Effector memory CD8-positive, alpha-beta T cell (primary cell): Measurements from ENCODE around the gene ERC1.
A peak's percentile ranks its signal among the peaks of the same experiment; 100 is the strongest.

ENCODE experiments used
- ATAC-seq: fragments of 150-1000 bp; cut with Tn5 transposase; replicated peaks from 2 replicates; pipeline ENCODE4 v1.10.0; 2021; ENCODE audit warnings: mild to moderate bottlenecking, moderate library complexity
- DNase-seq, 3 experiments: peaks; one replicate each; pipeline ENCODE4 v3.0.0; 2021
- H3K27ac Mint-ChIP-seq, 2 donors: one replicate each; pipeline ENCODE4 v1.8.0; 2022; ENCODE audit warnings: mild to moderate bottlenecking in 2 of 2, mixed read lengths in 2 of 2, moderate library complexity in 2 of 2
- H3K27me3 Mint-ChIP-seq, 2 donors: one replicate each; pipeline ENCODE4 v1.8.0; 2022; ENCODE audit warnings: mixed read lengths in 2 of 2
- H3K36me3 Mint-ChIP-seq: one replicate; pipeline ENCODE4 v1.8.0; 2022; ENCODE audit warnings: mild to moderate bottlenecking, moderate library complexity, mixed read lengths; ENCODE audit not compliant: insufficient read depth
- H3K4me1 Mint-ChIP-seq, 2 donors: one replicate each; pipeline ENCODE4 v1.8.0; 2022; ENCODE audit warnings: low read depth in 2 of 2, mixed read lengths in 2 of 2
- H3K4me3 Mint-ChIP-seq, 2 donors: one replicate each; pipeline ENCODE4 v1.8.0; 2022; ENCODE audit warnings: mild to moderate bottlenecking in 2 of 2, mixed read lengths in 2 of 2, moderate library complexity in 2 of 2
- H3K9me3 Mint-ChIP-seq, 2 donors: one replicate each; pipeline ENCODE4 v1.8.0; 2022; ENCODE audit warnings: mixed read lengths in 2 of 2

Gene ERC1

GRCh38 chr12:1280059-1280458, 289.0 kb downstream of the ERC1 start:
- Mint-ChIP-seq H3K36me3 (no peaks in the 10 kb centered on the region), H3K4me3 (no peak overlapping the region), H3K4me1 (peaks cover 0 to 11% of the 10 kb centered on the region in 2 donors), H3K9me3 (no peaks in the 10 kb centered on the region), H3K27me3 (no peaks in the 10 kb centered on the region), H3K27ac (no peak overlapping the region)
- DNase-seq (no peak), ATAC-seq (no peak)

- Mint-ChIP-seq H3K27ac (no peak overlapping the region), H3K27me3 (no peaks in the 10 kb centered on the region), H3K4me3 (no peak overlapping the region), H3K4me1 (peaks cover 0 to 11% of the 10 kb centered on the region in 2 donors), H3K36me3 (no peaks in the 10 kb centered on the region), H3K9me3 (no peaks in the 10 kb centered on the region)
- no peak for DNase-seq
- ATAC-seq = no peak
These were observed 290.8 kb downstream of the ERC1 start for GRCh38 chr12:1281683-1282366.

GRCh38 chr12:1282670-1283315, 291.8 kb downstream of the ERC1 start:
- DNase-seq (no peak), ATAC-seq (no peak)
- no peak overlapping the region for H3K27ac Mint-ChIP-seq
- H3K36me3 Mint-ChIP-seq = no peaks in the 10 kb centered on the region
- H3K27me3 Mint-ChIP-seq = no peaks in the 10 kb centered on the region
- H3K9me3 Mint-ChIP-seq = no peaks in the 10 kb centered on the region
- peaks cover 0 to 5% of the 10 kb centered on the region in 2 donors for H3K4me1 Mint-ChIP-seq
- no peak overlapping the region for H3K4me3 Mint-ChIP-seq

GRCh38 chr12:1283316-1283715, 292.3 kb downstream of the ERC1 start:
- no peaks in the 10 kb centered on the region for H3K36me3 Mint-ChIP-seq
- H3K9me3 Mint-ChIP-seq = no peaks in the 10 kb centered on the region

GRCh38 chr12:1284611-1285010, 293.6 kb downstream of the ERC1 start:
- Mint-ChIP-seq H3K27ac (no peak overlapping the region), H3K27me3 (no peaks in the 10 kb centered on the region), H3K4me1 (no peaks in the 10 kb centered on the region), H3K9me3 (no peaks in the 10 kb centered on the region), H3K36me3 (no peaks in the 10 kb centered on the region), H3K4me3 (no peak overlapping the region)
- ATAC-seq = no peak
- DNase-seq = no peak

More at GRCh38 chr12:1283316-1283715, 292.3 kb downstream of the ERC1 start:
- no peak overlapping the region for H3K27ac Mint-ChIP-seq
- H3K4me3 Mint-ChIP-seq = no peak overlapping the region
- DNase-seq (no peak), ATAC-seq (no peak)
- peaks cover 0 to under 1% of the 10 kb centered on the region in 2 donors for H3K4me1 Mint-ChIP-seq
- no peaks in the 10 kb centered on the region for H3K27me3 Mint-ChIP-seq

GRCh38 chr12:1287446-1287975, 296.5 kb downstream of the ERC1 start:
- no peaks in the 10 kb centered on the region for H3K9me3 Mint-ChIP-seq
- H3K4me3 Mint-ChIP-seq = no peak overlapping the region
- ATAC-seq (no peak), DNase-seq (no peak)
- no peaks in the 10 kb centered on the region for H3K36me3 Mint-ChIP-seq
- H3K27ac Mint-ChIP-seq = no peak overlapping the region
- no peaks in the 10 kb centered on the region for H3K27me3 Mint-ChIP-seq
- H3K4me1 Mint-ChIP-seq = no peaks in the 10 kb centered on the region

- ATAC-seq = no peak
- no peaks in the 10 kb centered on the region for H3K36me3 Mint-ChIP-seq
- no peak for DNase-seq
These were observed 297.3 kb downstream of the ERC1 start for GRCh38 chr12:1288333-1288732.

GRCh38 chr12:1289371-1290155, 298.5 kb downstream of the ERC1 start:
- DNase-seq (no peak), ATAC-seq (no peak)
- Mint-ChIP-seq H3K4me1 (no peaks in the 10 kb centered on the region), H3K4me3 (no peak overlapping the region), H3K27me3 (no peaks in the 10 kb centered on the region), H3K9me3 (no peaks in the 10 kb centered on the region), H3K27ac (no peak overlapping the region), H3K36me3 (no peaks in the 10 kb centered on the region)

More at GRCh38 chr12:1288333-1288732, 297.3 kb downstream of the ERC1 start:
- H3K27ac Mint-ChIP-seq = no peak overlapping the region
- no peaks in the 10 kb centered on the region for H3K4me1 Mint-ChIP-seq
- no peak overlapping the region for H3K4me3 Mint-ChIP-seq
- H3K9me3 Mint-ChIP-seq = no peaks in the 10 kb centered on the region
- H3K27me3 Mint-ChIP-seq = no peaks in the 10 kb centered on the region

- Mint-ChIP-seq H3K27ac (no peak overlapping the region), H3K9me3 (no peaks in the 10 kb centered on the region), H3K4me1 (no peaks in the 10 kb centered on the region), H3K36me3 (no peaks in the 10 kb centered on the region), H3K4me3 (no peak overlapping the region), H3K27me3 (no peaks in the 10 kb centered on the region)
- no peak for ATAC-seq
- no peak for DNase-seq
These were observed 299.7 kb downstream of the ERC1 start for GRCh38 chr12:1290716-1291115.

- DNase-seq (no peak), ATAC-seq (no peak)
- Mint-ChIP-seq H3K4me1 (no peaks in the 10 kb centered on the region), H3K36me3 (no peaks in the 10 kb centered on the region), H3K9me3 (no peaks in the 10 kb centered on the region), H3K27ac (no peak overlapping the region), H3K4me3 (no peak overlapping the region), H3K27me3 (no peaks in the 10 kb centered on the region)
These were observed 300.7 kb downstream of the ERC1 start for GRCh38 chr12:1291601-1292332.

GRCh38 chr12:1293901-1294300, 302.9 kb downstream of the ERC1 start:
- no peaks in the 10 kb centered on the region for H3K4me1 Mint-ChIP-seq
- H3K9me3 Mint-ChIP-seq = no peaks in the 10 kb centered on the region

GRCh38 chr12:1297206-1297605, 306.2 kb downstream of the ERC1 start:
- H3K27me3 Mint-ChIP-seq = no peaks in the 10 kb centered on the region
- no peak overlapping the region for H3K4me3 Mint-ChIP-seq
- H3K36me3 Mint-ChIP-seq = peaks cover 11% of the 10 kb centered on the region
- no peak overlapping the region for H3K27ac Mint-ChIP-seq
- DNase-seq = no peak
- ATAC-seq = no peak
- H3K4me1 Mint-ChIP-seq = no peaks in the 10 kb centered on the region
- no peaks in the 10 kb centered on the region for H3K9me3 Mint-ChIP-seq

More at GRCh38 chr12:1293901-1294300, 302.9 kb downstream of the ERC1 start:
- ATAC-seq = no peak
- Mint-ChIP-seq H3K36me3 (peaks cover 11% of the 10 kb centered on the region), H3K27me3 (no peaks in the 10 kb centered on the region), H3K4me3 (no peak overlapping the region), H3K27ac (peak overlapping the region in 1 of 2 donors; percentile 36)
- DNase-seq = no peak

- no peak for DNase-seq
- no peak overlapping the region for H3K4me3 Mint-ChIP-seq
- no peaks in the 10 kb centered on the region for H3K4me1 Mint-ChIP-seq
- no peaks in the 10 kb centered on the region for H3K9me3 Mint-ChIP-seq
- ATAC-seq = no peak
- no peaks in the 10 kb centered on the region for H3K27me3 Mint-ChIP-seq
- H3K27ac Mint-ChIP-seq = no peak overlapping the region
- peaks cover 11% of the 10 kb centered on the region for H3K36me3 Mint-ChIP-seq
These were observed 306.7 kb downstream of the ERC1 start for GRCh38 chr12:1297639-1298175.
